HG03439 (cell line): ENCODE results near the gene FOXK1.

Experiments
- ATAC-seq: cut with Tn5 transposase; IDR thresholded peaks from one replicate; pipeline ENCODE4 v1.9.1; 2021; ENCODE audit warnings: mild to moderate bottlenecking, moderate library complexity; ENCODE audit not compliant: unreplicated experiment

The FOXK1 gene

GRCh38 chr7:4694305-4694704, 12.2 kb downstream of the FOXK1 start:
- no peak for ATAC-seq

- no peak for ATAC-seq
These were observed 16.7 kb downstream of the FOXK1 start for GRCh38 chr7:4698707-4699275.

- no peak for ATAC-seq
These were observed 17.7 kb downstream of the FOXK1 start for GRCh38 chr7:4699841-4700240.

GRCh38 chr7:4700577-4701235, 18.6 kb downstream of the FOXK1 start:
- no peak for ATAC-seq

- no peak for ATAC-seq
These were observed 20.9 kb downstream of the FOXK1 start for GRCh38 chr7:4702961-4703512.

GRCh38 chr7:4703532-4703931, 21.4 kb downstream of the FOXK1 start:
- no peak for ATAC-seq

- ATAC-seq, result no peak
These were observed 24.5 kb downstream of the FOXK1 start for GRCh38 chr7:4706384-4707216.

GRCh38 chr7:4707217-4707741, 25.2 kb downstream of the FOXK1 start:
- ATAC-seq, result no peak

GRCh38 chr7:4707980-4708411, 25.9 kb downstream of the FOXK1 start:
- no peak for ATAC-seq

- no peak for ATAC-seq
These were observed 27.1 kb downstream of the FOXK1 start for GRCh38 chr7:4709187-4709586.

GRCh38 chr7:4711093-4711492, 29.0 kb downstream of the FOXK1 start:
- ATAC-seq, result no peak

- no peak for ATAC-seq
These were observed 29.5 kb downstream of the FOXK1 start for GRCh38 chr7:4711634-4712033.

- peak; percentile 56 for ATAC-seq
These were observed 30.4 kb downstream of the FOXK1 start for GRCh38 chr7:4712281-4713182.

GRCh38 chr7:4713183-4713784, 31.2 kb downstream of the FOXK1 start:
- ATAC-seq, result peak; percentile 74

- ATAC-seq, result no peak
These were observed 32.1 kb downstream of the FOXK1 start for GRCh38 chr7:4714161-4714700.

- ATAC-seq, result no peak
These were observed 32.8 kb downstream of the FOXK1 start for GRCh38 chr7:4714767-4715409.

- ATAC-seq, result no peak
These were observed 33.3 kb downstream of the FOXK1 start for GRCh38 chr7:4715410-4715776.

- ATAC-seq, result no peak
These were observed 35.1 kb downstream of the FOXK1 start for GRCh38 chr7:4716946-4717795.
